ENCODE measurements around the gene STMND1.
"Not testable (repeated sequence)": the region's sequence is repeated elsewhere in the genome, so short reads cannot be mapped to it uniquely, and the experiment has no call there.

The STMND1 gene

DNA sequence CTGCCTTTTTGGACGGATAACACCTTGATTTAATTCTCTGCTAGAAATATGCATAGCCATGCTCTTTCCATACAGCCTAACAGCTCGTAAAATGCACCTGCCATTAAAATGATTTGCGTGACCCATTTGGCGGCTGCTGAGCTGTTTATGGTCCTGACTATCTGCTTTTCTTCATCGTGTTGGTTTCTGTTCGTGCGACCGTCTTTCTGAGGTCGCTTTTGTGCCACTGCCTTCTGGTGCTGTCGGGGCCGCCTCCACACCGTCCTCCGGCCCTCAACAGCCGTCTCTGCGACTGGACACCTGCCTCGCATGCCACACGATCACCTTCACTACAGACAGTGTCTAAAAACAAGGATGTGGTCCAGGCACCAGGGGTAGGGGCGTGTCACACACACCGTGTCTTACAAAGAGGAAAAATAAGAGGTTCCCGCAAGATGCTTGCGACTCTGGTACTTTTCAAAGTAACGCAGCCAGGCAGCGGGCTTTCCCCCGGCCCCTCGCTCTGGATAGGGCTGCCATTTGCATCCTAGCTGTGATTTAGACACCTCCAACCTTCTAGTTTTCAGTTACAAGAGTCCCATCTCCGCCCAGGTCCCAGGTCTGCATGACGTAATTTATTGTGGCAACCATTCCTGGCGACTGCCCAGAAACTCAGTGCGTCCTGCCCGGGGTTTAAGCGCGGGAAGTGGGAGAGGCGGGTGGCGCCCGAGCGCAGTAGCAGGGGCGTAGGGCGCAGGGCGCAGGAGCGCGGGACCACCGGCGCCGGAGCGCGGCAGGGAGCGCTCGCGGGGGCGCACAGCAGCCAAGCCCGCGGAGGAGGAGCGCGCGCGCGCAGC lies at the start of gene STMND1:
Gene STMND1 (plus strand): TSS at position 629 of the 836 bp plus-strand sequence. CDS start 208 bp downstream, outside the sequence.
- no peak for DNase-seq (ENCODE audit: low read depth)

DNA sequence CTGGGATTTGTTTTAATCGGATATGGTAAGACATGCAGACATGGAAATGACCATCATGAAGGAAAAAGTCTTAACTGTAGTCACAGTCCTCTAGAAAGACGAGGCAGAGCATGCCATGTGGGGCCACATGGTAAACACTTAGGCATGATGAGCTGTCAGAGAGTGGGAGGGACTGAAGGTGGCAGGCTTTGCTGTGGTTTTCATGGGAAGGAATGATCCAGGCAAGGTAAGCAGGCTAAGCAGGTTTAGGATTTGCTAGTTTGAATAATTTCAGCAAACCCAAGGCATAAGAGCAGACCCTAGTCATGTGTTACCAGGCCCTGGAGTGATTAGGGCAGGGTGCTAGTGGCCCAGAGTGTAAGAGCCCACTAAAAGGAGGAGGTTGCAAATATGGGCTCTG lies 47.2 kb upstream of the STMND1 start:
- no peak for DNase-seq (ENCODE audit: low read depth)

DNA sequence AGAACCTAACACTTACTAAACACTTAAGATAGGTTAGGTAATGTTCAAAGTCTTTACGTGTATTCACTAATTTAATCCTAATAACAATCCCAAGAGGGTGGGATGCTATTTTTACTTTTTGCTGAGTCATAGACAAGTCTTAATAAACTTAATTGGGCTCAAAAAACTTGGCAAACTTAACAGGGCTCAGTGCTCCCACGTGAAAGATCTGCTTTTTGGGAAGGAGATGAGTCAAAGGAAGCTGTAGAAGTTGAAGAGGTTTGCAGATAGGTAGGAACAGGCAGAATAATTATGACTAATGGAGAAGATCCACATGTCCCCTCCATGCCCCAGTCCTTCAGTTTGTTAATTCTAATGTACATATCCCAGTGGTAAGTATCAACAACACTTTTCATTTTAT lies 44.5 kb upstream of the STMND1 start:
- DNase-seq (ENCODE audit: low read depth), result peak; percentile 12

DNA sequence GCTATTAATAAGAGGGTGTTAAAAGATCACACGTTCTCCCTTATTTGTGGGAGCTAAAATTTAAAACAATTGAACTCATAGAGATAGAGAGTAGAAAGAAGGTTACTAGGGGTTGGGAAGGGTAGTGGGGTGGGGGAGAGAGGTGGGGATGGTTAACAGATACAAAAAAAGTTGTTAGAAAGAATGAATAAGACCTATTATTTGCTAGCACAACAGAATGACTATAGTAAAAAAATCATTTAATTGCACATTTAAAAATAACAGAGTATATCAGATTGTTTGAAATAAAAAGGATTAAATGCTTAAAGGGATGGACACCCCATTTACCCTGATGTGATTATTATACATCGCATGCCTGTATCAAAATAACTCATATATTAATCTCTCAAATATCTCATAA lies 43.3 kb upstream of the STMND1 start:
- DNase-seq (ENCODE audit: low read depth), result no peak

DNA sequence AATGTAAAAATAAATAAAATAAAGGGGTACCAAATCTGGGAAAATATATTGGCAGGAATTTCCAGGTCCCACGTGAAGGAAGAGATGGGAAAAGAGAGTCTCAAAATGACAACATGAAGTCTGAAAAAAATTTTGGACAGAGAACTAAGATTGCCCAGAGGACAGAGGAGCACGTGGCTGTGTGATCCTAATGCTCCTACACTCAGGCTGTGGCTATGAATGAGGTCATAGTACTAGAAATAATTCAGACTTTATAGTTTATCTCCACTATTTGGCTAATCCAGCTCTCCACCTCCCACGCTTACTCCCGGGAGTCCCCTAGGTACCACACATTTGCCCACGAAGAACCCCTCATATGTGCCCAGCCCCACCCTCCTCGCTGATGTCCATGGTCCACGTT lies 42.8 kb upstream of the STMND1 start:
- no peak for DNase-seq (ENCODE audit: low read depth)

DNA sequence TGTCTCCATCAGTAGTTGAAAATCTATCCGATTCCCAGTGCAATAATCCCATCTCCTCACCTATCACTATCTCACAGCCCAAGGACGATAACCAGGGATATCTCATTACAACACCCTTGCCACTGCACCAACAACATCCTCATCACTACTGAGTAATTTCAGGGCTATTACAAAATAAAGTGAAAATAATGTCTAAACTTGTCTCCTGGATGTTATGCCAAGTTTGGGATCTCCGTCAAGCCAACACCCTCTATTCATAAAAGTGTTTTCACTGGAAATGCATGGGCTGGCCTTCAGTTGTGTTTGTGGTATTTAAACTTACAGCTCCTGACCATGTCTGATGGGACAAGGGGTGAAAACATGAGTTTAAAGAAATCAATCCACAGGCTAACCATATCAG lies 42.0 kb upstream of the STMND1 start:
- no peak for DNase-seq (ENCODE audit: low read depth)

DNA sequence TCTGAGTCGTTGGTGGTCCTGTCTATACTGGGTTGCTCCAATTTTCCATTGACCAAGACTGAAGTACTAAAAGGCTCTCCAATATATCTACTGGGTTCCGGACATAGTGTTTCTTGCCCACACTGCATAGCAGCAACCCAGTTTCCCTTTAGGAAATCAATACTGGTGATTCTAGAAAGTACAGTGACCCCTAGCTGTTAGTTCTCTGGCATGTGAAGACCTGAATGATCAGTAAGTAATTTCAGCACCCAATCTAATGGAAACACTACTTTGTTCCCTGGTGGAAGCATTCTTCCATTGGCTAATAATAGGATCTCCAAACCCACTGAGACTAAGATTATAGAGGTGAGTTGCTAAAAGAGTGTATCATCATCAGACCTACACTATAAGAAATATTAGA lies 40.8 kb upstream of the STMND1 start:
- DNase-seq (ENCODE audit: low read depth), result no peak

DNA sequence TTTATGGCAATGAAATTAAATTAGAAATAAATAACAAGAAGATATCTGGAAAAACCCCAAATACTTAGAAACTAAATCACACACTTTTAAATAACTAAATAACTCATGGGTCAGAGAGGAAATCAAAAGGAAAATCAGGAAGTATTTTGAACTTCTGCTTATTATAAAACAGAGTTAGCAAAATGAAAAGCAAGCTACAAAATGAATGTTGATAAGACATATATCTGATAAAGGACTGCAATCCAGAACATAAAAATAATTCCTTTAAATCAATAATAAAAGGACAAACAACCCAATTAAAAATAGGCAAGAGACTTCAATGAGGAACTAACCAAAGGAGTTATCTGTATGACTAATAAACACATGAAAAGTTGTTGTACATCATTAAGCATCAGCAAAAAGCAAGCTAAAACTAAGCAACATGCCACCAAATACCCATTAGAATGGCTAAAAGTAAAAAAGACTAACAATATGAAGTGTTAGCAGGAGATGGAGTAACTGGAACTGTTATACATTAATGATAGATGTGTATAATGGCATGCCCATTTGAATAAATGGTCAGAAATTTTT lies 38.9 kb upstream of the STMND1 start:
- DNase-seq (ENCODE audit: low read depth), result no peak

DNA sequence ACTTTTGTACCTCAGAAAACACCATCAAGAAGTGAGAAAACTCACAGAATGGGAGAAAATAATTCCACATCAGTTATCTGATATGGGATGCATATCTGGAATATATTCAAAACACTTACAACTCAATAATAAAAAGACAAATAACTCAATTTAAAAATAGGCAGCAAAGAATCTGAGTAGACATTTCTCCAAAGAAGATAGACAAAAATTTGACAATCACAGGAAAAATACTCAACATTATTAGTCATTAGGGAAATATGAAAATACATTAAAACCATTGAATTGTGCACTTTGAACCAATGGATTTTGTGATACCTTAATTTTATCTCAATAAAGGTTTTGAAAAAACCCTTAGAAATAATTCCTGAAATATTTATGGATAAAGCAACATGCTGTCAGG lies 36.9 kb upstream of the STMND1 start:
- DNase-seq (ENCODE audit: low read depth), result no peak

DNA sequence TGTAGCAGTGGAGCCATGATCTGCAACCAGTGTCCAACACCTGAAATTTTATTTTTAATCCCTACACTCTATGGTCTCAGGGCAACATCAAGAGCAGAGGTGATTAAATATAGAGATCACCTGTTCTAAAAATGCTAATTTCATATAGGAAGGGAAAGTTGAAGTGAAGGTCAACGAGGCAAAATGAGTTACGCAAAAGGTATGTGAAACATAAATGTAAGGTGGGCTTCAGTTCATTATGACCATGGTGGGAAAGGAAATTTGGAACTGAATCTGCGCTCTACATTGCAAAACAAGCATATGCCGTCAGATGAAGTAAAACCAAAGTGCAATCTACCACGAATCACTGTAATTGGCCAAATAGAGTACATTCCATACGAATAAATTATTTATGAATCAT lies 35.2 kb upstream of the STMND1 start:
- no peak for DNase-seq (ENCODE audit: low read depth)

DNA sequence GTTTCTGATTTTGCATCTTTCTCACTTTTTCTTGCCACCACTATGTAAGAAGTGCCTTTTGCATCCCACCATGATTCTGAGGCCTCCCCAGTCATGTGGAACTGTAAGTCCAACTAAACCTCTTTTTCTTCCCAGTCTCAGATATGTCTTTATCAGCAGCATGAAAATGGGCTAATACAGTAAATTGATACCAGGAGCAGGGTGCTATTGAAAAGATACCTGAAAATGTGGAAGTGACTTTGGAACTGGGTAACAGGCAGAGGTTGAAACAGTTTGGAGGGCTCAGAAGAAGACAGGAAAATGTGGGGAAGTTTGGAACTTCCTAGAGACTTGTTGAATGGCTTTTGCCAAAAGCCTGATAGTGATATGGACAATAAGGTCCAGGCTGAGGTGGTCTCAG lies 32.9 kb upstream of the STMND1 start:
- DNase-seq (ENCODE audit: low read depth), result not testable (repeated sequence)

DNA sequence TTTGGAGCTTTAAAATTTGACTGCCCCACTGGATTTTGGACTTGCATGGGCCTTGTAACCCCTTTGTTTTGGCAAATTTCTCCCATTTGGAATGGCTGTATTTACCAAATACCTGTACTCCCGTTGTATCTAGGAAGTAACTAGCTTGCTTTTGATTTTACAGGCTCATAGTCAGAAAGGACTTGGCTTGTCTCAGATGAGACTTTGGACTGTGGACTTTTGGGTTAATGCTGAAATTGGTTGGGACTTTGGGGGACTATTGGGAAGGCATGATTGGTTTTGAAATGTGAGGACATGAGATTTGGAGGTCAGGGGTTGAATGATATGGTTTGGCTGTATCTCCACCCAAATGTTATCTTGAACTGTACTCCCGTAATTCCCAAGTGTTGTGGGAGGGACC lies 31.4 kb upstream of the STMND1 start:
- not testable (repeated sequence) for DNase-seq (ENCODE audit: low read depth)

DNA sequence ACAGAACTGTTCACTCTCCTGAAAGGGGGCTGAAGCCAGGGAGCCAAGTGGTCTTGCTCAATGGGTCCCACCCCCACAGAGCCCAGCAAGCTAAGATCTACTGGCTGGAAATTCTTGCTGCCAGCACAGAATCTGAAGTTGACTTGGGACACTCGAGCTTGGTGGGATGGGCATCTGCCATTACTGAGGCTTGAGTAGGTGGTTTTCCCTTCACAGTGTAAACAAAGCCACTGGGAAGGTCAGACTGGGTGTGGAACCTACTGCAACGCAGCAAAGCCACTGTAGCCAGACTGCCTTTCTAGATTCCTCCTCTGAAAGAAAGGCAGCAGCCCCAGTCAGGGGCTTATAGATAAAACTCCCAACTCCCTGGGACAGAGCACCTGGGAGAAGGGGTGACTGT lies 28.3 kb upstream of the STMND1 start:
- not testable (repeated sequence) for DNase-seq (ENCODE audit: low read depth)

DNA sequence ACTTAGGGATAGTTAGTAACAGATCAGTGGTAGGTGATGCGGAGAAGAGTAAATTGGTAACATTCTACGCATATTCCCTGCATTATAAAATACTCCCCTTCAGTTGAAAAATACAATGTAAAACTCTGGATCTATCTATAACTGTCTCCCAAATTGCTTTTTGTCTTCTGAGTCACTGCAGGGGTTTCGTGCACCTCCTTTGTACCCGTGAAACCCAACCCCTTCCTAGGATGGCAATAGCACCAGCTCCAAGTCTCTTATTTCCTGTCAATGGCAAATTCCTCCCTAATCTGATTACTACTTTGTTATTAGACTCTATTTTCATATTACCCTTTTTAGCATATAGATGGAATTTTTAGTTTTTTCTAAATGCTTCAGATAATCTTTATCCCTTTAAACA lies 20.6 kb upstream of the STMND1 start:
- DNase-seq (ENCODE audit: low read depth), result no peak

DNA sequence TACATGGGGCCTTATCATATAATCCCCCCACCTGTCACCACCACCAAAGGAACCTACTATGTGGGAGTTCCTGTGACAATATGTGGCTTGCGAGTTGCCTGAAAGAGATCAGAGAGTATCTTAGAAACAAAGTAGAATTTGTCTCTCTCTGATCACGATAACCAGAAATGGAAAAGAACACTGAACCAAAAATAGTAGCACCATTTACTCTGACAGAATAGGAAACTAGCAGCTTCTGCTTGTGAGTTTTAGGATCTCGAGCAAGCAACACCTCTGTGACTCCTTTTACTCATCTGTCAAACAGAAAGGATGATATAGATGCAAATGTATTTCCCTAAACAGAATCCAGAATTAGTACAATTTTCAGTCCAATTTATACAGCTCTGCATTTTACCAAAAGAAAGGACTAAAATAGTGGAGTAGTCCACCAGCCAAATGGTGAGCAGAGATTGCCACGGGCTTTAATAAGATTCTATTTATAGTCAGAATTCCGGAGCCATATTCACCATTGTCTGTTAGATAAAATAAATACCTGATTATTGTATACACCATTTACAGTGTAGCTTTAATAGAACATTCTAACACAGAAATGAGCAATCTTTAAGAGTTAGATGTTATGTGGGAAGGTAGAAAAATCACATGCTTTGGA lies 19.9 kb upstream of the STMND1 start:
- no peak for DNase-seq (ENCODE audit: low read depth)

DNA sequence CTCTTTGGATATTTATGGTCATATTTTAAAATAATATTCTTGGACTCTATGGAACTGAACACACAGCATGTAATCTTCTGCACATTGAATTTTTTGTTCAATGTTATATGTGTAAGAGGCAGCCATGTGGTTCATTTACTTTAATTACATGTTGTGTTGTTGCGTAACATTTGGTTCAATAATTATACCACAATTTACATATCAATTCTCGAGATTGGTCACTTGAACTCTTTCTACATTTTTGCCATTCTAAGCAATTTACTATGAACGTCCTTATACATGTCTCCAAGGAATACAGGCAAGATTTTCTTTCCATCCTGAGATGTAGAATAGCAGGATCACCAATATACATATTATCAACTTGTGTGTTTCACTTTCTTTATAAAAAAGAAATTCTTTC lies 18.5 kb upstream of the STMND1 start:
- no peak for DNase-seq (ENCODE audit: low read depth)

DNA sequence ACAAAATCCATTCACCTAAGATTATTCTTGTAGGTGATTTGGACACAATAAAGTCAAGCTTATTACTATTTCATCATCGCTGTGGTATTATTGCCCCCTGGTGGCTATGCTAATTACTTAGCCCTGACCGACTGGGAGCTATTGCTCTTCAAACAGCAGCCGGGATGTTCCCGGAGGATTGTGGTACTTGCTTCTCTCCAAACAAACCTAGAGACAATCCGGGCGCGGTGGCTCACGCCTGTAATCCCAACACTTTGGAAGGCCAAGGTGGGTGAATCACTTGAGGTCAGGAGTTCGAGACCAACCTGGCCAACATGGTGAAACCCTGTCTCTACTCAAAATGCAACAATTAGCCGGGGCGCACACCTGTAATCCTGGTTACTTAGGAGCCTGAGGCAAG lies 15.4 kb upstream of the STMND1 start:
- DNase-seq (ENCODE audit: low read depth), result peak; percentile 59

DNA sequence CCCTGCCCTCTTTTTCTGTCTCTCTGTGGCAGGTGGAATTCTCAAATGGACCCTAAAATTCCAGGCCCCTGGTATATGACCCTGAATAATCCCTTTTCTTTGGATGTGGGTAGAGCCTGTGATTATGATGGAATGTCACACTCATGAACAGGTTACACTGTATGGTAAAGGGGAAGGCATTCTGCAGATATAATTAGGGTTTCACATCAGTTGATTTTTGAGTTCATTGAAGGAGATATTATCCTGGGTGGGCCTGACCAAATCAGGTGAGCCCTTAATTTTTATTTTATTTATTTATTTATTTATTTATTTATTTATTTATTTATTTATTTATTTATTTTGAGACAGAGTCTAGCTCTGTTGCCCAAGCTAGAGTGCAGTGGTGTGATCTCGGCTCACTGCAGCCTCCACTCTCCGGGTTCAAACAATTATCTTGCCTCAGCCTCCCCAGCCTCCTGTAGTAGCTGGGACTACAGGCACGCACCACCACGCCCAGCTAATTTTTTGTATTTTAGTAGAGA lies 13.7 kb upstream of the STMND1 start:
- no peak for DNase-seq (ENCODE audit: low read depth)

DNA sequence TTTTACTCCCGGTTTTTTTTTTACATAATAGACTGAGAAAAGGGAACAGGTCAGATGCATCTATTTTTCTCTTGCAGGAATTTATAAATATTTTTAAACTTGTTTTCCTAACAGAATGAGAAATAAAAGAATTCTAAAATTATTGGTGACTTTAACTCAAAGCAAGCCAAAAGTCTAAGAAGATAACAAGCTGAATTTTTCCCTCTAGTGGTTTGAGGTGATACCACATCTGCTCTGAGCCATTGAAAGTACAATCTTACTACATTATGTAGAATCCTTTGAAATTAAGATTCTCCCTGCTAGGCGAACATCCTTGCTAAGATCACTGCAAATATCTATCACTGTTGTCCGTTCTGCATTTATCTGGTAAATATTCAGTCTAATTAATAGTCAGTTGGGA lies 10.7 kb upstream of the STMND1 start:
- no peak for DNase-seq (ENCODE audit: low read depth)

DNA sequence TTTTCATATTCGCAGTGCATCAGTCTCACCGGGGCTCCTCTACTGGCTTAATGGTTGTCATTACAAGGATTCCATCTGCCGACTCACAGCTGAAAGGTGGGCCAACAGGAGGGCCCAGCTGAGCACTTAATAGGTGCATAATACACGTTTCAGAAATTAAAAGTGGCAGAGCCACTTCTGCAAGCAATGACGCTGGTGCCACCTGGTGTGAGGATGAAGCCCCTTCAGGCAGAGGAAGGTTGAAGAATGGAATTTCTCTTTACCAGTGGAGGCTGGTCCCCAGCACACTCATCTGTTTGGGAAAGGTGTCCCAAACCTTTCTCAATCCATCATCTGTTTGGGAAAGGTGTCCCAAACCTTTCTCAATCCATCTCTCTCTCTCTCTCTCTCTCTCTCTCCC lies 8.2 kb upstream of the STMND1 start:
- DNase-seq (ENCODE audit: low read depth), result no peak

DNA sequence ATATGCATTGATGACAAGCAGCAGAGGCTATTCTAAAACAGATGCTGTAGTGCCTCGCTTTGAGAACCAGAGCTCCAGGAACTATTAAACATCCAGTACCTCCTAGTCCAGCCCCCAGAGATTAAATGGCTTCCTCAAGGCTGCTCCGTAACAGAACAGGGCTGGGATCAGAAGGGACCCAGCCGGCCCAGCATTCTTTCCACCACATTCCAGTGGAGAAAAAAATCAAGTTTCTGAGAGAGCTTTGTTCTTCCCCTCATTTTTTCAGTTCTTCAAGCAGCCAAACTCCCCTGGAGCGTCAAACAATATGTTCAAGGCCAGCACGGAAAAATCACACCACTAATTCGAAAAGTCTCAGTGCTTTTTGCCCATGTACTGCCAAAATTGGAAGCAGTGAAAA lies 5.8 kb upstream of the STMND1 start:
- no peak for DNase-seq (ENCODE audit: low read depth)

DNA sequence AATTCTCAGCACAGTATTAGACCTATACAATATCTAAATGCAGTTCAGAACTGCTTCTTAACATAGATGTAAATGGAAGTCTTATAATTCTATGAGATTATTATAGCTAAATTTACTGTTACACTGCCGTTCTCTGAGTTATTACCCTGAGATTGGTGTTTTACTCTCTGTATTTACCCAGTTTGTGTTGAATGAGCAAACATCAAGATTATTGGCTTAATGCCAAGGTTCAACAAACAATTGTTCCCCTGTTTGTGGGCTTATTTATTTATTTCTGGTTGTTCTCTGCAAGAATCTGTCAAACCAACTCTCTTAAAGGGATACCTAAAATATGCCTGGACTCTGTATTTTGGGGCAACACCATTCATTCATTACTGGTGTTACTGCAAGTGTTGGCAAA lies 5.2 kb upstream of the STMND1 start:
- DNase-seq (ENCODE audit: low read depth), result no peak

DNA sequence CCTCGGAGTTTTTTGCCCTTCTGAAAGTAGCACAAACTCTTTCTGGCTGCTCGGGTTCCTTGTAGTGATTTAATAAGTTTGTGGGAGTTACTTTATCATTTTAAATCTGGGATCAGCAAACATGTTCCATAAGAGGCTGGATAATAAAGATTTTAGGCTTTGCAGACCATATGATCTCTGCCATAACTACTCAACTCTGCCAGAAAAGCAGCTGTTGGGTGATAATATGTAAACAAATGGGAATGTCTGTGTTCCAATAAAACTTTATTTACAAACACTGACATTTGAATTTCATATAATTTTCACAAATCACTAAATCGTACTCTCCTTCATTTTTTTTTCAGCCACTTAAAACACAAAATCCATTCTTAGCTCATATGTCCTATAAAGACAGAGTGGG lies 3.9 kb upstream of the STMND1 start:
- no peak for DNase-seq (ENCODE audit: low read depth)

Measured in fibroblast of gingiva (primary cell).